ENCODE results near the gene FRMD5.

- TF ChIP-seq CTCF (IDR thresholded peaks at IDR 0.05), result no peak
- no peak for TF ChIP-seq ZFX (IDR thresholded peaks at IDR 0.05; ENCODE audit: borderline replicate concordance)
These were observed 113.8 kb downstream of the FRMD5 start for GRCh38 chr15:44081026-44082013.
